Measurements from ENCODE around the gene TMEM108. TPM values are rescaled to one million over a fixed set of nuclear protein-coding genes. Genes with fewer than 3 reads are reported as not detected.

TMEM108 gene
- total and polyA plus RNA-seq, 4 donors = 0.33 to 3.6 (median 1.3) TPM; not detected in 1

DNA sequence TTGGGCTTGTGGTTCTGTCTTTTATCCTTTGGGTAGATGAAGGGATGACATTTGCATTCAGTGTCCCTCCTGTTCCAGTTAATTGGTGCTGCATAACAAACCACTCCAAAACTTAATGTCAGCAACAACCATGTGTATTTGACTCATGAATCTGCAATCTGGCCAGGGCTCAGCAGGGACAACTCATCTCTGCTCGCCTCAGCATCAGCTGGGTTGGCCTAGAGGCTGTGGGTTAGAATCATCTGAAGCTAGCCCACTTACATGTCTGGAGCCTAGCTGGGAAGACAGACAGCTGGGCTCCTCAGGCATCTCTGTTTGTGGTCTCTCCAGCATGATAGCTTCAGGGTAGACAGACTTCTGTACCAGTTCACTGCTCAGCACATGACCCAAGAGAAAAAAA is 92.0 kb downstream of the TMEM108 start:
- intact Hi-C loops (cut with DNase I) = no loop called here
- Histone ChIP-seq H3K27ac (ENCODE audit: low read depth in 1 of 2, low read length in 2 of 2) (no peak overlapping the region), H3K27me3 (ENCODE audit: control insufficient read depth in 1 of 2, insufficient read depth in 2 of 2, low read length in 1 of 2) (no peaks in the 10 kb centered on the region), H3K4me3 (ENCODE audit: low read length in 2 of 2) (no peak overlapping the region), H3K36me3 (ENCODE audit: control insufficient read depth in 1 of 2, insufficient read depth in 2 of 2, low read length in 1 of 2) (no peaks in the 10 kb centered on the region), H3K9me3 (ENCODE audit: control insufficient read depth, low read length) (no peaks in the 10 kb centered on the region), H3K4me1 (ENCODE audit: control insufficient read depth in 1 of 2, insufficient read depth in 2 of 2, low read length in 2 of 2) (no peaks in the 10 kb centered on the region)
- 53 to 71% methylated on average over 1 of the region's 1 CpG for WGBS, 2 donors
- DNase-seq (no peak), ATAC-seq (ENCODE audit: low FRiP score) (no peak)

DNA sequence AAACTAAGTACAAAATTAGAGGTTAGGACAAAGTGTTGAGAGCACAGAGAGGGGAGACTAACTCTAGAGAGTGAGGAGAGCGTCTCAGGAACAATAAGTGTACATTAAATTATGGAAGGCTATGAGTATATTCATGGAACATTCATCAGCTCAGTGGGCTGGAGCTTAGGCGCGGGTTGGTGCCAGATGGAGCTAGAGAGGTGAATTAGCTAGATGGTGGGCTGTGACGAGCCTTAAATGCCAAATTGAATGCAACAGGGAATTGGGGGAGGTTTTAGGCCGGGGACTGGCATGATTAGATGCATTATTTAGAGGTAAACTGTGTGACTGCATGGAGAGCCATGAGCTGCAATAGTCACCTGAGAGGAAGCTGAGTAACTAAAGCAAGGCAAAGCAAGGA is 97.1 kb downstream of the TMEM108 start:
- DNase-seq (no peak), ATAC-seq (ENCODE audit: low FRiP score) (no peak)
- H3K36me3 ChIP-seq (ENCODE audit: control insufficient read depth in 1 of 2, insufficient read depth in 2 of 2, low read length in 1 of 2) = no peaks in the 10 kb centered on the region
- WGBS, 2 donors = 93 to 94% methylated on average over 5 of the region's 5 CpGs
- H3K27ac ChIP-seq (ENCODE audit: low read depth in 1 of 2, low read length in 2 of 2) = no peak overlapping the region
- H3K4me1 ChIP-seq (ENCODE audit: control insufficient read depth in 1 of 2, insufficient read depth in 2 of 2, low read length in 2 of 2) = no peaks in the 10 kb centered on the region
- H3K9me3 ChIP-seq (ENCODE audit: control insufficient read depth, low read length) = peaks cover 1% of the 10 kb centered on the region
- intact Hi-C loops (cut with DNase I) = no loop called here
- no peak overlapping the region for H3K4me3 ChIP-seq (ENCODE audit: low read length in 2 of 2)
- H3K27me3 ChIP-seq (ENCODE audit: control insufficient read depth in 1 of 2, insufficient read depth in 2 of 2, low read length in 1 of 2) = no peaks in the 10 kb centered on the region

DNA sequence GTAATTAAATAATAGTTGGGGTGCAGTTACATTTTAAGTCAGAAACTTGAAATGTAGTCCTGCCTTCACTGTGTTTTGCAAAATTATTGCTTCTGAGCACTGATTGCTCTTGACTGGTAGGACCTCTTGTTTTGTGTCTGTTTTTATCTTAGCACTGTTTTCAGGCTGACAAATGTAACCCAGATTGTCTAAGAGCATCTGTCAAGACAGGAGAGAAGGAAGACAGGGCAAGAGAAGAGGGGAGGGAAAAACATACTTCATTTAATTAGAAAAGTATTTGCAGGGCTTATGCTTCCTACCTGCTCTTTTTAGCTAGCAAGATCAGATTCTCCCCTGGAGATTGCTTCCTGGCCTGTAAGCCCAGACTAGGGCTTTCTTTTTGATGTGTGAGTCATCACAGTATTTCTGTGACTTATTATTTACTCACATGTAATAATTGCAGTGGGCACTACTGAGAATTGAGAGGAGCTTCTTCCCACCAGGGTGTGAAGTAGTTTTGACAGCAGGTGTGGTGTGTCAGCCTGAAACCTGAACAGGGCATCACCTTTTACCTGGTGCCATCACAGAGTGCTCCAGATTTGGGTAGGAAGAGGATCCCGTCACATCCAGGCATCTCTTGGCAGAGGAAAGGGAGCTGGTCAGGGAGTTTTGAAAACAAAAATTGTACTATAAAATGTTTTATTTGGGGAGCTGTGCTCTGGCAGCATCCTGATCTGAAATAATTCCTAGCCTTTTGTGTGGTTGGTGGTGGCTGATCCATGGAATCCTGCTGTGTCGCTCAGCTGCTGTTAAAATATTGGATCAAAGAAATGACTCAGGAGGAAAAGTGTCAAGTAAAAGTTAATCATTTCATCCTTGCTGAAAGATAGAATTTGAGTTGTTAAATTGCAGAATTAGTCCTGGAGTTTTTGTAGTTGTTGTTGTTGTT is 98.2 kb downstream of the TMEM108 start:
- intact Hi-C loops (cut with DNase I) = no loop called here
- H3K27me3 ChIP-seq (ENCODE audit: control insufficient read depth in 1 of 2, insufficient read depth in 2 of 2, low read length in 1 of 2) = no peaks in the 10 kb centered on the region
- DNase-seq (no peak), ATAC-seq (ENCODE audit: low FRiP score) (no peak)
- WGBS, 2 donors = 82 to 88% methylated on average over 2 of the region's 2 CpGs
- no peak overlapping the region for H3K4me3 ChIP-seq (ENCODE audit: low read length in 2 of 2)
- H3K27ac ChIP-seq (ENCODE audit: low read depth in 1 of 2, low read length in 2 of 2) = no peak overlapping the region
- no peaks in the 10 kb centered on the region for H3K36me3 ChIP-seq (ENCODE audit: control insufficient read depth in 1 of 2, insufficient read depth in 2 of 2, low read length in 1 of 2)
- no peaks in the 10 kb centered on the region for H3K4me1 ChIP-seq (ENCODE audit: control insufficient read depth in 1 of 2, insufficient read depth in 2 of 2, low read length in 2 of 2)
- peaks cover 1% of the 10 kb centered on the region for H3K9me3 ChIP-seq (ENCODE audit: control insufficient read depth, low read length)

DNA sequence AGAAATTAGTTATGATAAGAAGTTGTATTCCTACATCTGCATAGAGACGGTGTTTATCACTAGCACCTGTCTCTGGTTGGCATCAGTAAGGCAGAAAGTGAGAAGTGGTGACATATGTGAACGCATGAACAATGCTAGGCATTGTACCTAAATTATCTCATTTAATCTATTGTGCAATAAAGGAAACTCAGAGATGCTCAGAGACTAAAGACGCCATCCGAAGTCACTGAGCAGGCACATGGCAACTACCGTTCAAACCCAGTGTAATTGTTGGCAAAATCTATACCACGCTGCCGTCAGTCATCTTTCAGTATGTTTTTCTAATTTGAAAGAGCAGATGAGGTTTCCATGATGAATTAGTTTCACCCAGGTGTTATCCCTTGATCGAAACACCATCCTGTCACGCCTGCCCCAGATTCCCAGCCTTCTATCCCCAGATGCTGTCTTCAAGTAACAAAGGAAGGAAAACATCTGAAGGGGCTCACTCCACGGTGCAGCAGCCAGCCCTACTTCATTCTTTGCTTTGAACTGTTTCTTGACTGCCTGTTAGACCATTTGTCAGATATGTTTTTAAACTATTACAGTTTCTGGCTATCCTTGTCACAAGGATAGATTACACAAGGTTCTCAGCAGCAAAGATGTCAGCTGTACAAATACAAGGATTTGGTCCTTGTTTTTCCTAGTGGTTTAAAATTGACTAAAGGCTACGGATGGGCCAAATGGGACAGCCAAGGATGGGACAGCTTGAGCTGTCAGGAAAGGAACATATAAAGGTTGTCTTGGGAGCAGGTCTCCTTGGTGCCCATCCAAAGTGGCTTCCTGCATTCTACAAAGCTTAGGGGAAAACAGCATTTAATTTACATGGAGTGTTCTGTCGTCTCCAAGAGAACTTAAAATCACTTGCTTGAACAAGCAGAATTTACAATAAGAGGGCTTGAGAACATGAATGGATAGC is 99.1 kb downstream of the TMEM108 start:
- 66 to 78% methylated on average over 12 of the region's 12 CpGs for WGBS, 2 donors
- peaks cover 1% of the 10 kb centered on the region for H3K9me3 ChIP-seq (ENCODE audit: control insufficient read depth, low read length)
- no peaks in the 10 kb centered on the region for H3K4me1 ChIP-seq (ENCODE audit: control insufficient read depth in 1 of 2, insufficient read depth in 2 of 2, low read length in 2 of 2)
- ATAC-seq (ENCODE audit: low FRiP score) (no peak), DNase-seq (no peak)
- H3K27ac ChIP-seq (ENCODE audit: low read depth in 1 of 2, low read length in 2 of 2) = no peak overlapping the region
- no peak overlapping the region for H3K4me3 ChIP-seq (ENCODE audit: low read length in 2 of 2)
- H3K36me3 ChIP-seq (ENCODE audit: control insufficient read depth in 1 of 2, insufficient read depth in 2 of 2, low read length in 1 of 2) = no peaks in the 10 kb centered on the region
- H3K27me3 ChIP-seq (ENCODE audit: control insufficient read depth in 1 of 2, insufficient read depth in 2 of 2, low read length in 1 of 2) = no peaks in the 10 kb centered on the region
- intact Hi-C loops (cut with DNase I) = no loop called here

DNA sequence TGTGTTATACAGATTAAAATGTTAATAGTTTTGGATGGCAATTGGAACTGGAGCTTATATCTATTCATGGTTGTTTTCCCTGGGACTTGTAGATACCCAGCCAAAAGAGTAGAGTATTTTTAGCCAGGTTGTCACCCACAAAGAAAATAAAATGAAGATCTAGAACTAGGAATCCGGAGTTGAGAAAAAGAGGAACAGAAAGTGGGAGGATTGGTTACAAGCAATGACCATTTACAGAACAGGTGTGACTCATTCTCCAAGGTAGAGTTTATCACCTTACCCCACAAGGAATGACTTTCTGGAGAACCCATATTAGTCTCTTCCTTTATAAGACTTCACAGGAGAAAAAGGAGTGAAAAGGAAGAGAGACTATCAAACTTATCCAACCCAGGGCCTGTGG is 99.8 kb downstream of the TMEM108 start:
- no peak overlapping the region for H3K27ac ChIP-seq (ENCODE audit: low read depth in 1 of 2, low read length in 2 of 2)
- H3K9me3 ChIP-seq (ENCODE audit: control insufficient read depth, low read length) = peaks cover 1% of the 10 kb centered on the region
- intact Hi-C loops (cut with DNase I) = no loop called here
- WGBS, 2 donors = 20 to 31% methylated on average over 1 of the region's 1 CpG
- DNase-seq (no peak), ATAC-seq (ENCODE audit: low FRiP score) (no peak)
- H3K4me1 ChIP-seq (ENCODE audit: control insufficient read depth in 1 of 2, insufficient read depth in 2 of 2, low read length in 2 of 2) = no peaks in the 10 kb centered on the region
- H3K36me3 ChIP-seq (ENCODE audit: control insufficient read depth in 1 of 2, insufficient read depth in 2 of 2, low read length in 1 of 2) = no peaks in the 10 kb centered on the region
- H3K27me3 ChIP-seq (ENCODE audit: control insufficient read depth in 1 of 2, insufficient read depth in 2 of 2, low read length in 1 of 2) = no peaks in the 10 kb centered on the region
- no peak overlapping the region for H3K4me3 ChIP-seq (ENCODE audit: low read length in 2 of 2)

DNA sequence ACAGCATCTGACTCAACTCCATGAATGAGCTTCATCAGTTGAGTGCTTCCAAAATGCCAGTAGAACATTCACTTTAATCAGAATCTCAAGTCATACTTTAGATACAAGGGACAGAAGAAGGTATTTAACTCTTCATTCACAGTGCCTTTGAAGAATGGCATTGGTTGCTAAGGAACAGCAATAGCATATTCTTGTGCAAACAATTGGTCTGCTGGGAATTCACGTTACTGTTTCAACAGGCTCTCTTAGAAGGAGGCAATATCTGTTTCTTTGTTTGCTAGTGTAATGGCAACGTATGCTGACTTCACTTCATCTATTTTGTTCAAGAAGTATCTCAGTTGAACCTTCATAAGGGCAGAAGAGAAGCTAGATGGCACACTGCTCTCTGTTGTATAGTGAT is 113.9 kb downstream of the TMEM108 start:
- H3K4me3 ChIP-seq (ENCODE audit: low read length in 2 of 2) = no peak overlapping the region
- 67 to 68% methylated on average over 2 of the region's 2 CpGs for WGBS, 2 donors
- H3K36me3 ChIP-seq (ENCODE audit: control insufficient read depth in 1 of 2, insufficient read depth in 2 of 2, low read length in 1 of 2) = no peaks in the 10 kb centered on the region
- intact Hi-C loops (cut with DNase I) = no loop called here
- H3K27ac ChIP-seq (ENCODE audit: low read depth in 1 of 2, low read length in 2 of 2) = no peak overlapping the region
- no peaks in the 10 kb centered on the region for H3K4me1 ChIP-seq (ENCODE audit: control insufficient read depth in 1 of 2, insufficient read depth in 2 of 2, low read length in 2 of 2)
- ATAC-seq (ENCODE audit: low FRiP score) (no peak), DNase-seq (no peak)
- no peaks in the 10 kb centered on the region for H3K27me3 ChIP-seq (ENCODE audit: control insufficient read depth in 1 of 2, insufficient read depth in 2 of 2, low read length in 1 of 2)
- H3K9me3 ChIP-seq (ENCODE audit: control insufficient read depth, low read length) = no peaks in the 10 kb centered on the region

DNA sequence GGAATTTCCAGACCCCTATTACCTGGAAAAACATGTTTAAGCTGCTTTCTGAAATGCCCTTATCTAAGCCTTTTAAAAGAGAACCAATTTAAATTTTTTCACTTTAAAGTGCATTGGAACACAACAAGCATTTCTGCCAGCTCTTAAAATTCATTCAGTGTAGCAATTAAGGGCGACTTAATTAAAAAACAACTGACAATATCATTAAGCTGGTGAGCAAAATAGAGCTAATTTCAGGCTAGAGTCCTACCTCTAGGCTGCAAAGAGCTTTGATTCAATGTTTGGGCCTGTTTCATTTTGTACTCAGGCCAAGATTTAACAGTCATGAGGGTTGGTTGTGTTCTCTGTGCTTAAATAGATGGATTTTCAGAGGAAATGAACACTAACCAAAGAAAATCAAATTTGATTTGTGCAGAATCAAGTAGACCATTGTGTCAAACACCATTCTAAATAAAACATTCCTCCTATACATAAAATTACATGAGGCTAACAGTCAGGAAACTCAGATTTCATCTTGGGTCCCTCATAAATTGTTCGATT is 114.6 kb downstream of the TMEM108 start:
- Histone ChIP-seq H3K27me3 (ENCODE audit: control insufficient read depth in 1 of 2, insufficient read depth in 2 of 2, low read length in 1 of 2) (no peaks in the 10 kb centered on the region), H3K27ac (ENCODE audit: low read depth in 1 of 2, low read length in 2 of 2) (no peak overlapping the region), H3K36me3 (ENCODE audit: control insufficient read depth in 1 of 2, insufficient read depth in 2 of 2, low read length in 1 of 2) (no peaks in the 10 kb centered on the region), H3K4me3 (ENCODE audit: low read length in 2 of 2) (no peak overlapping the region), H3K4me1 (ENCODE audit: control insufficient read depth in 1 of 2, insufficient read depth in 2 of 2, low read length in 2 of 2) (no peaks in the 10 kb centered on the region), H3K9me3 (ENCODE audit: control insufficient read depth, low read length) (no peaks in the 10 kb centered on the region)
- 59 to 79% methylated on average over 2 of the region's 2 CpGs for WGBS, 2 donors
- no peak for ATAC-seq (ENCODE audit: low FRiP score)
- intact Hi-C loops (cut with DNase I) = no loop called here
- DNase-seq = no peak

DNA sequence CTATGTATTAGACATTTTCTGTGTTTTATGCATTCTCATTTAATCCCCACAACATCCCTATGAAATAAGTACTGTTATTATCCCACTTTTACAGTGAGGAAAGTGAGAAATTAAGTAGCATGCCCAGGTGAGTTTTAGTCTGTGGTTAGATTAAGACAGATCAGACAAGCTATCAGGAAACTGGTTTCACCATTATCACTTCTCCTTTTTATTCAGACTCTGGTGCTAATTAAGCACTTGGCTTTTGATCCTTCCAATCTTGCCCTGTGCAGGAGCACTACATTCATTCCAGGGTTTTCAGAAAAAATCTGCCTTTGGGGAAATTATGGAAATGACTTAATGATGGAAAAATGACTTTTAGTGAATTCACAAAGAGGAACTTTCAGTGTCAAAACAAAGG is 115.2 kb downstream of the TMEM108 start:
- DNase-seq (no peak), ATAC-seq (ENCODE audit: low FRiP score) (no peak)
- no peaks in the 10 kb centered on the region for H3K9me3 ChIP-seq (ENCODE audit: control insufficient read depth, low read length)
- H3K4me1 ChIP-seq (ENCODE audit: control insufficient read depth in 1 of 2, insufficient read depth in 2 of 2, low read length in 2 of 2) = no peaks in the 10 kb centered on the region
- H3K36me3 ChIP-seq (ENCODE audit: control insufficient read depth in 1 of 2, insufficient read depth in 2 of 2, low read length in 1 of 2) = no peaks in the 10 kb centered on the region
- no peaks in the 10 kb centered on the region for H3K27me3 ChIP-seq (ENCODE audit: control insufficient read depth in 1 of 2, insufficient read depth in 2 of 2, low read length in 1 of 2)
- H3K27ac ChIP-seq (ENCODE audit: low read depth in 1 of 2, low read length in 2 of 2) = no peak overlapping the region
- no peak overlapping the region for H3K4me3 ChIP-seq (ENCODE audit: low read length in 2 of 2)
- intact Hi-C loops (cut with DNase I) = no loop called here

Measured in aorta (tissue), 5 donors.